OCI-LY7 (cell line): ENCODE measurements around the gene IL2RG. TPM values are rescaled to one million over a fixed set of nuclear protein-coding genes. Genes with fewer than 3 reads are reported as not detected.

Experiments used
- BruUV-seq: library from RNA; stranded (reverse); fragments of 400-500 nt; replicated peaks from 2 replicates; lab custom pipeline; 2021; lab: Mats Ljungman, UMichigan
- CTCF ChIA-PET: fragments of 300-600 bp; sonication (Branson Sonifier 250); formaldehyde crosslinking; loops from one replicate; lab custom pipeline; 2022; ENCODE audit warnings: antibody characterized with exemption; ENCODE audit not compliant: unreplicated experiment; lab: Charles Lee
- POLR2A ChIA-PET: fragments of 300-600 bp; sonication (Branson Sonifier 250); formaldehyde crosslinking; loops from one replicate; lab custom pipeline; 2022; ENCODE audit warnings: antibody characterized with exemption; lab: Charles Lee
- DNase-seq: peaks from one replicate; pipeline ENCODE4 v3.0.0-alpha.2; 2015; ENCODE audit warnings: low spot score
- H2AFZ ChIP-seq: fragments of 200-600 bp; sonication (generic), shearing (Covaris generic); 2 replicates; pipeline ENCODE4 v1.6.1; 2014; ENCODE audit warnings: mild to moderate bottlenecking, antibody characterized with exemption, low read length, moderate library complexity
- H3K27ac ChIP-seq: fragments of 200-600 bp; sonication (generic); 2 replicates; pipeline ENCODE4 v1.5.1; 2014; ENCODE audit warnings: mixed run types, low read depth, mild to moderate bottlenecking, moderate library complexity, low read length, inconsistent platforms; ENCODE audit not compliant: poor library complexity, severe bottlenecking
- H3K36me3 ChIP-seq: fragments of 200-600 bp; sonication (generic); 2 replicates; pipeline ENCODE4 v1.6.1; 2014; ENCODE audit warnings: mild to moderate bottlenecking, antibody characterized with exemption, low read length, moderate library complexity, mixed read lengths; ENCODE audit not compliant: insufficient read depth
- H3K4me1 ChIP-seq: fragments of 200-600 bp; sonication (generic); 2 replicates; pipeline ENCODE4 v1.5.1; 2014; ENCODE audit warnings: mild to moderate bottlenecking, low read length; ENCODE audit not compliant: insufficient read depth, poor library complexity, severe bottlenecking
- H3K4me2 ChIP-seq: fragments of 200-600 bp; sonication (generic); 2 replicates; pipeline ENCODE4 v1.6.1; 2014; ENCODE audit warnings: mild to moderate bottlenecking, low read length
- H3K4me3 ChIP-seq: fragments of 200-600 bp; sonication (generic); 2 replicates; pipeline ENCODE4 v1.5.1; 2014; ENCODE audit warnings: mild to moderate bottlenecking, low read depth, low read length; ENCODE audit not compliant: poor library complexity, severe bottlenecking
- H3K79me2 ChIP-seq: fragments of 200-600 bp; sonication (generic); 2 replicates; pipeline ENCODE4 v1.6.1; 2016; ENCODE audit warnings: low read depth, mild to moderate bottlenecking, low read length, moderate library complexity, mixed read lengths; ENCODE audit not compliant: insufficient read depth
- H3K9me2 ChIP-seq: fragments of 200-600 bp; sonication (generic); 2 replicates; pipeline ENCODE4 v1.6.1; 2016; ENCODE audit warnings: mild to moderate bottlenecking, low read length, mixed read lengths; ENCODE audit not compliant: insufficient read depth
- H3K9me3 ChIP-seq: fragments of 200-600 bp; sonication (generic); 2 replicates; pipeline ENCODE4 v1.6.1; 2014; ENCODE audit warnings: mild to moderate bottlenecking, mixed run types, low read length, mixed read lengths
- H4K20me1 ChIP-seq: fragments of 200-600 bp; sonication (generic); 2 replicates; pipeline ENCODE4 v1.6.1; 2014; ENCODE audit warnings: mild to moderate bottlenecking, antibody characterized with exemption, low read length, moderate library complexity, mixed read lengths; ENCODE audit not compliant: insufficient read depth
- EZH2phosphoT487 ChIP-seq: fragments of 200-600 bp; sonication (generic); IDR thresholded peaks from 2 replicates; pipeline ENCODE4 v1.6.1; 2018; ENCODE audit warnings: low read depth, borderline replicate concordance, mild to moderate bottlenecking, mixed run types, antibody characterized with exemption, low read length, moderate library complexity, mixed read lengths
- intact Hi-C: fragments of 100-400 bp; cut with micrococcal nuclease; formaldehyde crosslinking; loops from one replicate; pipeline ENCODE4 v1.10.0; 2022; ENCODE audit not compliant: unreplicated experiment
- total RNA-seq, 2 experiments: library from RNA; depleted of rRNA in 1 of 2; stranded (reverse); fragments of >200 nt in 1 of 2; shearing (Covaris generic) in 1 of 2; gene quantifications; 2 replicates each; pipeline ENCODE4 v1.2.3, GENCODE V29; 2014 to 2022
- TF ChIP-seq, protein P1 (sequence below): fragments of 200-600 bp; sonication (generic); conservative IDR thresholded peaks from 2 replicates; pipeline ENCODE4 v1.5.1; 2014; ENCODE audit warnings: mild to moderate bottlenecking, antibody characterized with exemption, low read length, moderate library complexity, mixed read lengths

Gene IL2RG
- total RNA-seq, 2 experiments from 2014 or later: 21.5 to 33.6 TPM

DNA sequence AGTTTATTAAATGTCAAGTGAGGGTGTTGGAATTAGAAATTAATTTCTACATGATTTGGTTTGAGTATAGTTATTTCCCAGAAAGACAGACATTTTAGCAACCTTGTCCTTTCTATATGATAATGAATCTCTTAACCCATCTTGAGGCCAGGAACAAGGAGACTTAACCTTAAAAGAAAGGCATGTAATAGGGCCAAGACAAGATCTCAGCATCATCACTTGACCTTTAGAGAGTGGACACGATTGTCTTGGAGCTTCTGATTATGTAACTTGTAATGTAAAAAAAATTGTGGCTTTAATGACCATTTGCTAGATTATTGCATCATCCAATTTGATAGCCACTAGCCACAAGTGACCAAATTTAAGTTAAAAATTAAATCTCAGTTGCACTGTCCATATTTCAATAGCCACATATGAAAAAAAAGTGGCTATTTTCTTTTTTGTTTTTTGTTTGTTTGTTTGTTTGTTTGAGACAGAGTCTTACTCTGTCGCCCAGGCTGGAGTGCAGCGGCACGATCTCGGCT, 29.2 kb downstream of the IL2RG start:
- H3K36me3 ChIP-seq: no peaks in the 10 kb centered on the region
- no peak overlapping the region for H3K4me3 ChIP-seq
- no peaks in the 10 kb centered on the region for H3K79me2 ChIP-seq
- no peak for DNase-seq
- no peak overlapping the region for H3K4me2 ChIP-seq
- H3K27ac ChIP-seq: no peak overlapping the region
- H3K9me3 ChIP-seq: no peaks in the 10 kb centered on the region
- no peak overlapping the region for H2AFZ ChIP-seq
- intact Hi-C loops: no loop called here
- H3K4me1 ChIP-seq: no peaks in the 10 kb centered on the region
- no TSS peak for BruUV-seq
- ChIA-PET CTCF (no interaction called here), POLR2A (interaction anchor here (0.9 to 1.1 kb wide), 2 partner anchors 24 to 207 kb away, joined by 3 to 9 read pairs; no protein-coding TSS in a partner anchor)
- TF ChIP-seq, protein P1, sequence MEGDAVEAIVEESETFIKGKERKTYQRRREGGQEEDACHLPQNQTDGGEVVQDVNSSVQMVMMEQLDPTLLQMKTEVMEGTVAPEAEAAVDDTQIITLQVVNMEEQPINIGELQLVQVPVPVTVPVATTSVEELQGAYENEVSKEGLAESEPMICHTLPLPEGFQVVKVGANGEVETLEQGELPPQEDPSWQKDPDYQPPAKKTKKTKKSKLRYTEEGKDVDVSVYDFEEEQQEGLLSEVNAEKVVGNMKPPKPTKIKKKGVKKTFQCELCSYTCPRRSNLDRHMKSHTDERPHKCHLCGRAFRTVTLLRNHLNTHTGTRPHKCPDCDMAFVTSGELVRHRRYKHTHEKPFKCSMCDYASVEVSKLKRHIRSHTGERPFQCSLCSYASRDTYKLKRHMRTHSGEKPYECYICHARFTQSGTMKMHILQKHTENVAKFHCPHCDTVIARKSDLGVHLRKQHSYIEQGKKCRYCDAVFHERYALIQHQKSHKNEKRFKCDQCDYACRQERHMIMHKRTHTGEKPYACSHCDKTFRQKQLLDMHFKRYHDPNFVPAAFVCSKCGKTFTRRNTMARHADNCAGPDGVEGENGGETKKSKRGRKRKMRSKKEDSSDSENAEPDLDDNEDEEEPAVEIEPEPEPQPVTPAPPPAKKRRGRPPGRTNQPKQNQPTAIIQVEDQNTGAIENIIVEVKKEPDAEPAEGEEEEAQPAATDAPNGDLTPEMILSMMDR: no peak
- no peak for TF ChIP-seq EZH2phosphoT487
- H3K9me2 ChIP-seq: no peaks in the 10 kb centered on the region
- no peaks in the 10 kb centered on the region for H4K20me1 ChIP-seq

DNA sequence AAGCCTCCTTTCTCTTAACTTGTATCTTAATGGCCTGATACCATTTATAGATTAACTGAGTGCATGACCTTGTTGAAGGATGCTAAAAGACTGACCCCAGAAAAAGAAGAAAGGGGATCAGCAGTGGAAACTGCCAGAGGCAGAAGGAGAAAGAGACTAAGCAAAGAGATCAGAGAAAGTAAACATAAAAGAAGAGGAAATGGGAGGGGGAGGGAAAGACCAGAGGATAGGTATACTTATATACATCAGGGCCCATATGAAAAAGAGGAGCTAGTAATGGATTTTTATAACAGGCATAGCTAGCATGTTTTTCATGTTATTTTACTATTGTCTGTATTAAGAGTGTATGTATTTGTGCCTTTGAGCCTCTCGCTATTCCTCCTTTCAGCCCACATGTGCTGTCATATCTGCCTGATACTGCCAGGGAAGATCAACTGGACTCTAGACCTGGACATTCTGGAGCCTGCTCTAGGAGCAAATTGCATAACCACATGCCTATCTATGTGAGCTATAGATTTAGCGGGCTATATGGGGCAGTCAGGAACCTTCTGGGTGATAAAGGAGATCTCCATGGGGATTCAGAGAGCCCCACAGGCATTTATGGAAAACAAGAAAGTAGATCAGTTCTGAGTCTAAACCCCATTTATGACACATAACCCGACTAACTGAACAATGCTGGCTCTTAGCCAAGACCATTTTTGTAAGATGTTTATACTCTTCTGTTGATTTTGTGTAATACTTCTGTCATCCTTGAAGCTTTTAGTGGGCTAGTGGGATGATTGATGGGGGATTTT, 29.9 kb downstream of the IL2RG start:
- intact Hi-C loops: no loop called here
- no peaks in the 10 kb centered on the region for H3K9me2 ChIP-seq
- H3K4me2 ChIP-seq: no peak overlapping the region
- no peaks in the 10 kb centered on the region for H3K4me1 ChIP-seq
- H3K27ac ChIP-seq: no peak overlapping the region
- no peaks in the 10 kb centered on the region for H3K36me3 ChIP-seq
- ChIA-PET POLR2A (interaction anchor here (0.7 to 0.9 kb wide), 2 partner anchors 23 to 116 kb away, joined by 3 read pairs; no protein-coding TSS in a partner anchor), CTCF (no interaction called here)
- no peaks in the 10 kb centered on the region for H3K79me2 ChIP-seq
- no peak for TF ChIP-seq EZH2phosphoT487
- TF ChIP-seq, protein P1: no peak
- no peak overlapping the region for H2AFZ ChIP-seq
- no peak overlapping the region for H3K4me3 ChIP-seq
- no peaks in the 10 kb centered on the region for H4K20me1 ChIP-seq
- no peak for DNase-seq
- BruUV-seq: no TSS peak
- no peaks in the 10 kb centered on the region for H3K9me3 ChIP-seq

DNA sequence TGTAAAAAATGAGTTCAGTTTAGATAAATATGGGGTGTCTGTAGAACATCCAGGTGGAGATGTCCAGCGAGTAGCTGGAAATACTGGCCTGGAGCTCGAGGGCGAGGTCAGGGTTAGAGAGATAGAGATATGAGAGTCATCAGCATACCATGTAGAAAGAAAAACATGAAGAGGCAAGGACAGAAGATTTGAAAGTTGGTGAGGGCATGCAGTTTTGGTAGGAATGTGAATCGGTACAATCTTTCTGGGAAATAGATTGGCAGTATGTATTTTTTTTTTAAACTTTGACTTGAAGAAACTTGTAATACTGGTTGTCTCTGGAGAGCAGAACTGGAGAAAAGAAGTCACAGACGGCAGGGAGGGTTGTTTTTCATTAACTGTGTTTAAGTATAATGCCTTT, 40.8 kb downstream of the IL2RG start:
- H3K27ac ChIP-seq: no peak overlapping the region
- peaks cover 7% of the 10 kb centered on the region for H3K4me1 ChIP-seq
- H4K20me1 ChIP-seq: no peaks in the 10 kb centered on the region; the same call in 1 of the 2 replicates
- H3K36me3 ChIP-seq: no peaks in the 10 kb centered on the region
- H3K79me2 ChIP-seq: peaks cover 19% of the 10 kb centered on the region; the same call in 1 of the 2 replicates
- H2AFZ ChIP-seq: no peak overlapping the region
- no TSS peak for BruUV-seq
- no peaks in the 10 kb centered on the region for H3K9me3 ChIP-seq
- intact Hi-C loops: no loop called here
- no peak overlapping the region for H3K4me2 ChIP-seq
- no peak overlapping the region for H3K4me3 ChIP-seq
- ChIA-PET CTCF (no interaction called here), POLR2A (no interaction called here)
- TF ChIP-seq, protein P1: no peak
- TF ChIP-seq EZH2phosphoT487: no peak
- no peaks in the 10 kb centered on the region for H3K9me2 ChIP-seq
- no peak for DNase-seq
